ENCODE measurements around the gene TMEM51.

- TF ChIP-seq CTCF (IDR thresholded peaks at IDR 0.05) (no peak), EZH2 (IDR thresholded peaks at IDR 0.05; ENCODE audit: borderline replicate concordance, insufficient read depth, low read depth, low read length, poor library complexity, severe bottlenecking) (no peak)
Measured at GRCh38 chr1:15184436-15185241, 31.1 kb downstream of the TMEM51 start.
